Measurements from ENCODE around the gene COL5A3.

DNA sequence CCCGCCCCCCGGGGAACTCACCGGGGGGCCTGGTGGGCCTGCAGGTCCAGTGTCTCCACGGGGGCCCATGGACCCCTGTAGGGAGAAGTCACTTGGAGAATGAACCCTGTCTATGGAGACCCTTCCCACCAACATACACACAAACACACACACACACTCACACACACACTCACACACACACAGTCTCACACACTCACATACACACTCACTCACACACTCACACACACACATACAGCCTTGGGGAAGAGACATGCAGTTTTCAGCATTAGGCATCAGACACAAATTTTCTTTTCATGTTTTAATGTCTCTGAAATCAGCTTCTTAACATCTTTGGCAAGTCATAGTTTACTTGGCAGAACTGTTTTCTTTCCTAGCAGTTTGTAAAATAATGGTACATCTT, 43.0 kb downstream of the COL5A3 start:
- no peak for TF ChIP-seq CTCF (IDR thresholded peaks at IDR 0.05)
- no peak for TF ChIP-seq SIN3A (IDR thresholded peaks at IDR 0.05; ENCODE audit: borderline replicate concordance, low read depth, low read length)
- TF ChIP-seq RAD21 (IDR thresholded peaks at IDR 0.05; ENCODE audit: low read length): no peak
- TF ChIP-seq EZH2phosphoT487 (IDR thresholded peaks at IDR 0.05; ENCODE audit: borderline replicate concordance, low read depth): no peak
- TF ChIP-seq FOXM1 (IDR thresholded peaks at IDR 0.05; ENCODE audit: low read depth): no peak
- TF ChIP-seq, protein P1, sequence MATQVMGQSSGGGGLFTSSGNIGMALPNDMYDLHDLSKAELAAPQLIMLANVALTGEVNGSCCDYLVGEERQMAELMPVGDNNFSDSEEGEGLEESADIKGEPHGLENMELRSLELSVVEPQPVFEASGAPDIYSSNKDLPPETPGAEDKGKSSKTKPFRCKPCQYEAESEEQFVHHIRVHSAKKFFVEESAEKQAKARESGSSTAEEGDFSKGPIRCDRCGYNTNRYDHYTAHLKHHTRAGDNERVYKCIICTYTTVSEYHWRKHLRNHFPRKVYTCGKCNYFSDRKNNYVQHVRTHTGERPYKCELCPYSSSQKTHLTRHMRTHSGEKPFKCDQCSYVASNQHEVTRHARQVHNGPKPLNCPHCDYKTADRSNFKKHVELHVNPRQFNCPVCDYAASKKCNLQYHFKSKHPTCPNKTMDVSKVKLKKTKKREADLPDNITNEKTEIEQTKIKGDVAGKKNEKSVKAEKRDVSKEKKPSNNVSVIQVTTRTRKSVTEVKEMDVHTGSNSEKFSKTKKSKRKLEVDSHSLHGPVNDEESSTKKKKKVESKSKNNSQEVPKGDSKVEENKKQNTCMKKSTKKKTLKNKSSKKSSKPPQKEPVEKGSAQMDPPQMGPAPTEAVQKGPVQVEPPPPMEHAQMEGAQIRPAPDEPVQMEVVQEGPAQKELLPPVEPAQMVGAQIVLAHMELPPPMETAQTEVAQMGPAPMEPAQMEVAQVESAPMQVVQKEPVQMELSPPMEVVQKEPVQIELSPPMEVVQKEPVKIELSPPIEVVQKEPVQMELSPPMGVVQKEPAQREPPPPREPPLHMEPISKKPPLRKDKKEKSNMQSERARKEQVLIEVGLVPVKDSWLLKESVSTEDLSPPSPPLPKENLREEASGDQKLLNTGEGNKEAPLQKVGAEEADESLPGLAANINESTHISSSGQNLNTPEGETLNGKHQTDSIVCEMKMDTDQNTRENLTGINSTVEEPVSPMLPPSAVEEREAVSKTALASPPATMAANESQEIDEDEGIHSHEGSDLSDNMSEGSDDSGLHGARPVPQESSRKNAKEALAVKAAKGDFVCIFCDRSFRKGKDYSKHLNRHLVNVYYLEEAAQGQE (IDR thresholded peaks at IDR 0.05; ENCODE audit: low read depth, low read length): no peak
- TF ChIP-seq, protein P2, sequence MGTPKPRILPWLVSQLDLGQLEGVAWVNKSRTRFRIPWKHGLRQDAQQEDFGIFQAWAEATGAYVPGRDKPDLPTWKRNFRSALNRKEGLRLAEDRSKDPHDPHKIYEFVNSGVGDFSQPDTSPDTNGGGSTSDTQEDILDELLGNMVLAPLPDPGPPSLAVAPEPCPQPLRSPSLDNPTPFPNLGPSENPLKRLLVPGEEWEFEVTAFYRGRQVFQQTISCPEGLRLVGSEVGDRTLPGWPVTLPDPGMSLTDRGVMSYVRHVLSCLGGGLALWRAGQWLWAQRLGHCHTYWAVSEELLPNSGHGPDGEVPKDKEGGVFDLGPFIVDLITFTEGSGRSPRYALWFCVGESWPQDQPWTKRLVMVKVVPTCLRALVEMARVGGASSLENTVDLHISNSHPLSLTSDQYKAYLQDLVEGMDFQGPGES (IDR thresholded peaks at IDR 0.05; ENCODE audit: low read depth, low read length): no peak

All from SK-N-SH (cell line).